Breast epithelium (tissue), 4 donors: Measurements from ENCODE around the gene SAMM50. TPM values are rescaled to one million over a fixed set of nuclear protein-coding genes. Genes with fewer than 3 reads are reported as not detected.
A peak's percentile ranks its signal among the peaks of the same experiment; 100 is the strongest.

Source experiments
- DNase-seq, 2 donors: peaks; one replicate each; pipeline ENCODE4 v3.0.0-alpha.2; 2019; ENCODE audit warnings: low spot score in 2 of 2
- H3K27ac ChIP-seq, 2 donors: fragments of 200-600 bp; sonication (generic) in 1 of 2; one replicate each; pipeline ENCODE4 v1.5.1; 2016 to 2019; ENCODE audit warnings: mild to moderate bottlenecking in 1 of 2
- H3K27me3 ChIP-seq, 2 donors: fragments of 200-600 bp; sonication (generic) in 1 of 2; one replicate each; pipeline versions ENCODE4 v1.5.1 to v1.6.0; 2017 to 2019; ENCODE audit warnings: control low read depth in 1 of 2, mild to moderate bottlenecking in 1 of 2
- H3K36me3 ChIP-seq: fragments of 200-600 bp; one replicate; pipeline ENCODE4 v1.5.1; 2019
- H3K4me1 ChIP-seq, 2 donors: fragments of 200-600 bp; sonication (generic); one replicate each; pipeline ENCODE4 v1.5.1; 2016 to 2019; ENCODE audit warnings: control low read depth in 1 of 2
- H3K4me3 ChIP-seq, 3 donors: fragments of 200-600 bp; sonication (generic); 1 replicate in 2 of 3; 2 replicates in 1 of 3; pipeline ENCODE4 v1.5.1; 2016 to 2019; ENCODE audit warnings: mild to moderate bottlenecking in 3 of 3, moderate library complexity in 2 of 3
- H3K9me3 ChIP-seq, 2 donors: fragments of 200-600 bp; sonication (generic) in 1 of 2; one replicate each; pipeline ENCODE4 v1.5.1; 2016 to 2019; ENCODE audit warnings: control low read depth in 1 of 2
- CTCF ChIP-seq, 3 donors: fragments of 450-650 bp; IDR thresholded peaks; one replicate each; pipeline ENCODE4 v1.5.1; 2016 to 2017; ENCODE audit warnings: antibody characterized with exemption in 3 of 3, mild to moderate bottlenecking in 3 of 3, moderate library complexity in 3 of 3
- POLR2A ChIP-seq: fragments of 450-650 bp; IDR thresholded peaks from one replicate; pipeline ENCODE4 v1.6.1; 2016; ENCODE audit warnings: antibody characterized with exemption, mild to moderate bottlenecking, moderate library complexity
- POLR2AphosphoS5 ChIP-seq, 3 donors: sonication (generic); formaldehyde crosslinking; IDR thresholded peaks; one replicate each; pipeline ENCODE4 v1.6.1; 2017; ENCODE audit warnings: antibody characterized with exemption in 3 of 3
- intact Hi-C: fragments of 100-400 bp; cut with DNase I; formaldehyde crosslinking; loops from one replicate; pipeline ENCODE4 v1.15.1; 2023; ENCODE audit warnings: low total_unique reads
- total RNA-seq, 3 donors: library from RNA; depleted of rRNA; stranded (reverse); fragments of >200 nt; gene quantifications; one replicate each; pipeline ENCODE4 v1.1.0, GENCODE V29; 2016

SAMM50 gene
- total RNA-seq, 3 donors from 2014 or later, result 36.1 to 40.6 (median 36.4) TPM

DNA sequence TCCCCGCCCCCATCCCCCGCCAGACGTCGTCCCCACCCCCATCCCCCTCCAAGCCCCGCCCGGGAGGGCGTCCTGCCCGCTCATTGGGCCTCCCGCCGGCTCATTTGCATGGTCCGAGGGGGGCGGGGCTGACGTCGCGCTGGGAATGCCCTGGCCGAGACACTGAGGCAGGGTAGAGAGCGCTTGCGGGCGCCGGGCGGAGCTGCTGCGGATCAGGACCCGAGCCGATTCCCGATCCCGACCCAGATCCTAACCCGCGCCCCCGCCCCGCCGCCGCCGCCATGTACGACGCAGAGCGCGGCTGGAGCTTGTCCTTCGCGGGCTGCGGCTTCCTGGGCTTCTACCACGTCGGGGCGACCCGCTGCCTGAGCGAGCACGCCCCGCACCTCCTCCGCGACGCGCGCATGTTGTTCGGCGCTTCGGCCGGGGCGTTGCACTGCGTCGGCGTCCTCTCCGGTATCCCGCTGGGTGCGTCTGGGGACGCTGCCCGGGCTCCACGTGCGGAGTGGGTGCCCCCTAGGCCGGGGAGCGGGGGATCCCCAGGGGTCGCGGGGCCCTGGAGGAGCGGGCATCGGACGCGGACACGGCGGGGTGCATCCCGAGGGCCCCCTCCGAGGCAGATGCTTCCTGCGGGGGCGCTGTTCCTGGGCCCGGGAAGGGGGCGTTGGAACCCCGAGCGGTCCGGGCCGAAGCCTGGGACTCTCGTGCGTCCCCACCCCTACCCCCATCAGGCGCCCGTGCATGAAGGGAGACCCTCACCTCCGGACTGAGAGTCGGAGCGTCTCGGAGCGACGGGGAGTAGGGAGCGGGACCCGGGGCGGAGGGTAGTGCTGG lies 31.4 kb upstream of the SAMM50 start, which contains the start of gene PNPLA3:
PNPLA3 (plus strand) TSS at position 175 of the 834 bp plus-strand sequence; CDS start at position 282, 107 bp downstream.
- intact Hi-C loops, result no loop called here
- TF ChIP-seq POLR2AphosphoS5 (IDR thresholded peaks at IDR 0.05) (peak in 1 of 3 donors; percentile 23), CTCF (IDR thresholded peaks at IDR 0.05) (no peak)

DNA sequence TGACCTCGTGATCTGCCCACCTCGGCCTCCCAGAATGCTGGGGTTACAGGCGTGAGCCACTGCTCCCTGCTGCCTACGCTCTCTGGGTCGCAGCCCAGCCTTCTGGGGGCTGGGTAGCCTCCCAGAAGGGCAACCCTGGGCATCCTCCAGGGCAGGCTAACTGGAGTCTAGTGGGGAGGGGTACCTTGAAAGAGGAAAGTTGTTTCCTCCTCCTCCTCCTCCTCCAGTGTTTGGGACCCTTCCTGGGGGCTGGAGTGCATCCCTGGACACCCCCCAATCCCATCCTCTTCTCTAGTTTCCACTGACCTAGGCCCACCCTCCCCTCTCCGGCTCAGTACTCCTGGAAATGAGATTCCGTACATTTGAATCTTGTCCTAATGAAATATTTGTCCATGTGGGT lies 30.4 kb upstream of the SAMM50 start:
- Histone ChIP-seq H3K4me3 (no peak overlapping the region), H3K9me3 (no peaks in the 10 kb centered on the region), H3K27me3 (no peaks in the 10 kb centered on the region), H3K27ac (peak overlapping the region in 1 of 2 donors; percentile 36), H3K4me1 (no peaks in the 10 kb centered on the region), H3K36me3 (no peaks in the 10 kb centered on the region)
- no peak for TF ChIP-seq CTCF (IDR thresholded peaks at IDR 0.05)
- TF ChIP-seq POLR2AphosphoS5 (IDR thresholded peaks at IDR 0.05), result no peak
- no peak for TF ChIP-seq POLR2A
- intact Hi-C loops, result no loop called here
- DNase-seq, result no peak

More for the DNA sequence above, 31.4 kb upstream of the SAMM50 start, which contains the start of gene PNPLA3:
- DNase-seq, result peak; percentile 81 to 87
- Histone ChIP-seq H3K4me1 (no peaks in the 10 kb centered on the region), H3K4me3 (peak within 1 kb of the TSS; percentile 47 to 85 (median 67)), H3K27ac (peak within 1 kb of the TSS; percentile 42 to 57), H3K27me3 (no peaks in the 10 kb centered on the region), H3K36me3 (no peaks in the 10 kb centered on the region), H3K9me3 (no peaks in the 10 kb centered on the region)

DNA sequence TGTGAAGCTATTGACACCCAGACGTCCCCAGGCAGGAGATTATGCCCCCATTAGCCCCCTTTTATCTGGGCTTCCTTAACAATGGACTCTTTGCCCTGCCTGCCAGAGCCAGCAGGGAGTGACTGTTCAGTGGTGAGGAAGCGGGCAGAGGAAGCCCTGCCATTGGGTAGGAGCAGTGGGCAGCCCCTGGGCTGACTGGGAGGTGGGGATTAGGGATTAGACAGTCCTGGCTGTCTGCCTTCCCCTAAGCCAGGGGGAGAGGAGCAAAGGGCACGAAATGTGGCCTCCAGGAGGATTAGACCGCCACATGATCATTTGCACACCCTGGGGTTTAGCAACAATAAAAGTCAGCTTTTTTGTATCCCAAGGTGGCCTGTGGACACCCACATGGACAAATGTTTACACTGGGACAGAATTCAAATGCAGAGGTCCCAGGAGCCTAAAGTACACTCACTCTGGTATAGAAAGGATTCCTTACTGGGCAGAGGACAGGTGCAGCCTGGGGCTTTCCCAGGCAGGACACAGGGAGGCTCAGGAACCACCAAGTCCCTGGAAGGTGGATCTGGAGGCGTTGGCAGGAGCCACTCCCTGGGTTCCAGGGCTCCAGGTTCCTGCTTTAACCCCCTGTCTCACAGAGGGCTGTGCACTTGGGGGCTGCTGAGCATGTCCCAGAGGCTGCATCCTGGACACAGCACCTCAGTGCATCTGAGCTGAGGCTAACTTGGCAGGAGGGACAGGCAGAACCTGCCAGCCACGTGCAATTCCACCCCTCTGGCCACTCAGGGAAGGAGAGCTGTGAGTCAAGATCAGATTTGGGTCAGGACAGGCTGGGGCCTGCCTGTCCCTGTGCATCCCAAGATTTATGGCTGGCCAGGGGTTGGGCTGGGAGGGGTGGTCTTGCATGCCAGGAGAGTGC lies 29.6 kb upstream of the SAMM50 start:
- intact Hi-C loops, result no loop called here
- H3K27me3 ChIP-seq, result no peaks in the 10 kb centered on the region
- H3K9me3 ChIP-seq, result no peaks in the 10 kb centered on the region
- peak overlapping the region; percentile 32 to 36 for H3K27ac ChIP-seq
- DNase-seq, result peak in 1 of 2 donors; percentile 60
- H3K4me1 ChIP-seq, result no peaks in the 10 kb centered on the region
- TF ChIP-seq CTCF (IDR thresholded peaks at IDR 0.05), result no peak
- TF ChIP-seq POLR2AphosphoS5 (IDR thresholded peaks at IDR 0.05), result no peak
- H3K4me3 ChIP-seq, result no peak overlapping the region
- no peaks in the 10 kb centered on the region for H3K36me3 ChIP-seq

GRCh38 chr22:43926349-43926710 lies 28.9 kb upstream of the SAMM50 start:
- intact Hi-C loops, result no loop called here
- H3K27me3 ChIP-seq, result no peaks in the 10 kb centered on the region
- no peaks in the 10 kb centered on the region for H3K36me3 ChIP-seq
- TF ChIP-seq CTCF (IDR thresholded peaks at IDR 0.05), result no peak
- TF ChIP-seq POLR2AphosphoS5 (IDR thresholded peaks at IDR 0.05), result no peak
- no peak for TF ChIP-seq POLR2A
- no peaks in the 10 kb centered on the region for H3K4me1 ChIP-seq
- peak in 1 of 2 donors; percentile 38 for DNase-seq
- no peak overlapping the region for H3K4me3 ChIP-seq
- no peaks in the 10 kb centered on the region for H3K9me3 ChIP-seq
- peak overlapping the region in 1 of 2 donors; percentile 12 for H3K27ac ChIP-seq
